Astrocyte (in vitro differentiated cells and primary cell): Measurements from ENCODE around the gene CD247.

Source experiments
- EZH2 ChIP-seq: IDR thresholded peaks from 2 replicates; pipeline ENCODE4 v1.6.1; 2012; ENCODE audit warnings: mild to moderate bottlenecking, low read length, inconsistent platforms; ENCODE audit not compliant: insufficient read depth
- TF ChIP-seq, protein P1 (sequence below): IDR thresholded peaks from 2 replicates; pipeline ENCODE4 v1.5.1; 2011; ENCODE audit warnings: low read depth, mild to moderate bottlenecking, inconsistent platforms, low read length, moderate library complexity; ENCODE audit not compliant: insufficient read depth

DNA sequence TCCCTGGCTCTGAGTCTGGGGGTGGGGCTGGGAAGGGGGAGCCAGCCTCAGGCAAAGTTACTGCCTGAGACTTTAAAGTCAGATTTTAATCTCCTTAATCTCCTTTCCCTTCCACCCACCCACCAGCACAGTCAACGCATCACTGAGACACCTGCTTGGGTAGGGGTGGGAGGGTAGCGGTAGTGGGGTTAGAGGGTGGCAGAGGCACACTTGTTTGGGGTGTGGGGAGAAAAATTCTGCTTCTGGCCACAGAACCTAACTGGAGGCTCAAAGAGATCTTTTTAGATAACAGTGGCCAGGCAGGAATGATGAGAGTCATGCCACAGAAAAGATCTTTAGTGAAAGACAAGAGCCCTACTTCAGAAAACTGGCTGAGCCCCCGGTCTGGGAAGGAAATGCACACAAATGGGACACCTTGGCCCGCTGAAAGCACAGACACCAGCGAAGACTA is 44.1 kb downstream of the CD247 start:
- TF ChIP-seq, protein P1, sequence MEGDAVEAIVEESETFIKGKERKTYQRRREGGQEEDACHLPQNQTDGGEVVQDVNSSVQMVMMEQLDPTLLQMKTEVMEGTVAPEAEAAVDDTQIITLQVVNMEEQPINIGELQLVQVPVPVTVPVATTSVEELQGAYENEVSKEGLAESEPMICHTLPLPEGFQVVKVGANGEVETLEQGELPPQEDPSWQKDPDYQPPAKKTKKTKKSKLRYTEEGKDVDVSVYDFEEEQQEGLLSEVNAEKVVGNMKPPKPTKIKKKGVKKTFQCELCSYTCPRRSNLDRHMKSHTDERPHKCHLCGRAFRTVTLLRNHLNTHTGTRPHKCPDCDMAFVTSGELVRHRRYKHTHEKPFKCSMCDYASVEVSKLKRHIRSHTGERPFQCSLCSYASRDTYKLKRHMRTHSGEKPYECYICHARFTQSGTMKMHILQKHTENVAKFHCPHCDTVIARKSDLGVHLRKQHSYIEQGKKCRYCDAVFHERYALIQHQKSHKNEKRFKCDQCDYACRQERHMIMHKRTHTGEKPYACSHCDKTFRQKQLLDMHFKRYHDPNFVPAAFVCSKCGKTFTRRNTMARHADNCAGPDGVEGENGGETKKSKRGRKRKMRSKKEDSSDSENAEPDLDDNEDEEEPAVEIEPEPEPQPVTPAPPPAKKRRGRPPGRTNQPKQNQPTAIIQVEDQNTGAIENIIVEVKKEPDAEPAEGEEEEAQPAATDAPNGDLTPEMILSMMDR = no peak
- no peak for TF ChIP-seq EZH2
